HCT116 (cell line): ENCODE data around the gene TSPAN7. TPM values are rescaled to one million over a fixed set of nuclear protein-coding genes. Genes with fewer than 3 reads are reported as not detected.

Experiments used
- ATAC-seq: fragments of 200-7000 bp; cut with Tn5 transposase; 2 replicates; pipeline ENCODE4 v1.9.1; 2020; ENCODE audit warnings: mild to moderate bottlenecking, moderate library complexity
- BruUV-seq: library from RNA; stranded (reverse); fragments of 400-500 nt; replicated peaks from 2 replicates; lab custom pipeline; 2021; lab: Mats Ljungman, UMichigan
- CTCF ChIA-PET: fragments of 300-600 bp; sonication (Branson Sonifier 250); formaldehyde crosslinking; loops from one replicate; lab custom pipeline; 2021; ENCODE audit warnings: antibody characterized with exemption; lab: Charles Lee
- POLR2A ChIA-PET: fragments of 300-600, 350-600 bp; sonication (Branson Sonifier 250); formaldehyde crosslinking; loops from one replicate; lab custom pipeline; 2021; ENCODE audit warnings: antibody characterized with exemption; lab: Charles Lee
- RAD21 ChIA-PET, 2 experiments: fragments of 300-600 bp; sonication (Branson Sonifier 250); formaldehyde crosslinking; loops; one replicate each; lab custom pipeline; 2023; ENCODE audit warnings: low total read pairs in 2 of 2; ENCODE audit not compliant: uncharacterized antibody in 2 of 2, unreplicated experiment in 2 of 2, low non-redundant PET in 1 of 2; lab: Charles Lee
- DNase-seq: peaks from one replicate; pipeline ENCODE4 v3.0.0-alpha.2; 2010; ENCODE audit warnings: low read depth, low spot score
- H2AFZ ChIP-seq: fragments of 200-600 bp; shearing (Covaris generic), sonication (generic); 2 replicates; pipeline ENCODE4 v1.6.1; 2017; ENCODE audit warnings: low read depth, mixed run types, mixed read lengths, antibody characterized with exemption, low read length; ENCODE audit not compliant: poor library complexity, severe bottlenecking
- H3K27ac ChIP-seq: 2 replicates; pipeline ENCODE4 v1.5.1; 2012; ENCODE audit warnings: low read depth, low read length
- H3K27me3 ChIP-seq: fragments of 200-600 bp; sonication (generic); 2 replicates; pipeline ENCODE4 v1.6.1; 2016; ENCODE audit warnings: mixed run types, low read length, mixed read lengths; ENCODE audit not compliant: insufficient read depth
- H3K36me3 ChIP-seq, 2 experiments: fragments of 200-500 bp in 1 of 2; fragments of 200-600 bp in 1 of 2; sonication (Bioruptor generic) in 1 of 2; sonication (generic) in 1 of 2; 2 replicates each; pipeline versions ENCODE4 v1.5.1 to v1.6.1; 2014 to 2016; ENCODE audit warnings: low read length in 2 of 2, inconsistent platforms in 1 of 2, mixed read lengths in 1 of 2, mixed run types in 1 of 2; ENCODE audit not compliant: insufficient read depth in 2 of 2, control insufficient read depth in 1 of 2
- H3K4me1 ChIP-seq, 2 experiments: fragments of 200-600 bp in 1 of 2; sonication (generic) in 1 of 2; 2 replicates each; pipeline versions ENCODE4 v1.5.1 to v1.6.1; 2012 to 2017; ENCODE audit warnings: low read length in 2 of 2, inconsistent platforms in 1 of 2, mild to moderate bottlenecking in 1 of 2, mixed read lengths in 1 of 2, mixed run types in 1 of 2, moderate library complexity in 1 of 2; ENCODE audit not compliant: insufficient read depth in 2 of 2, control insufficient read depth in 1 of 2
- H3K4me2 ChIP-seq: fragments of 200-600 bp; sonication (generic); 2 replicates; pipeline ENCODE4 v1.6.1; 2017; ENCODE audit warnings: mixed run types, low read length, mixed read lengths
- H3K4me3 ChIP-seq, 2 experiments: fragments of 200-600 bp in 1 of 2; sonication (generic) in 1 of 2; replicated peaks in 1 of 2; 2 replicates each; pipeline ENCODE4 v1.5.1; 2011 to 2016; ENCODE audit warnings: low read length in 2 of 2, control low read depth in 1 of 2, low read depth in 1 of 2, mild to moderate bottlenecking in 1 of 2, mixed read lengths in 1 of 2, mixed run types in 1 of 2
- H3K79me2 ChIP-seq: fragments of 200-600 bp; sonication (generic); 2 replicates; pipeline ENCODE4 v1.6.1; 2017; ENCODE audit warnings: mild to moderate bottlenecking, mixed run types, low read length, moderate library complexity, mixed read lengths; ENCODE audit not compliant: insufficient read depth
- H3K9ac ChIP-seq: fragments of 200-600 bp; sonication (generic); 2 replicates; pipeline ENCODE4 v1.6.1; 2016; ENCODE audit warnings: low read length, mixed read lengths
- H3K9me2 ChIP-seq: fragments of 200-600 bp; sonication (generic), shearing (Covaris generic); 2 replicates; pipeline ENCODE4 v1.6.1; 2017; ENCODE audit warnings: mixed run types, mild to moderate bottlenecking, moderate library complexity; ENCODE audit not compliant: insufficient read depth
- H3K9me3 ChIP-seq, 2 experiments: fragments of 200-500 bp in 1 of 2; fragments of 200-600 bp in 1 of 2; sonication (Bioruptor generic) in 1 of 2; sonication (generic) in 1 of 2; 2 replicates each; pipeline ENCODE4 v1.6.1; 2014 to 2017; ENCODE audit warnings: low read length in 2 of 2, mixed read lengths in 2 of 2, inconsistent platforms in 1 of 2, low read depth in 1 of 2, mild to moderate bottlenecking in 1 of 2, mixed run types in 1 of 2, moderate library complexity in 1 of 2; ENCODE audit not compliant: control insufficient read depth in 1 of 2, insufficient read depth in 1 of 2
- H4K20me1 ChIP-seq: fragments of 200-600 bp; sonication (generic), shearing (Covaris generic); 2 replicates; pipeline ENCODE4 v1.6.1; 2017; ENCODE audit warnings: mixed run types, mild to moderate bottlenecking, moderate library complexity; ENCODE audit not compliant: insufficient read depth
- CBX3 ChIP-seq: IDR thresholded peaks from 2 replicates; pipeline ENCODE4 v1.6.1; 2012; ENCODE audit warnings: low read depth
- EGR1 ChIP-seq: IDR thresholded peaks from 2 replicates; pipeline ENCODE4 v1.6.1; 2012; ENCODE audit warnings: low read depth
- ELF1 ChIP-seq: IDR thresholded peaks from 2 replicates; pipeline ENCODE4 v1.6.1; 2012; ENCODE audit warnings: low read depth, borderline replicate concordance
- EZH2 ChIP-seq: fragments of 200-600 bp; sonication (generic); IDR thresholded peaks from 2 replicates; pipeline ENCODE4 v1.6.1; 2017; ENCODE audit warnings: antibody characterized with exemption, mixed run types
- EZH2phosphoT487 ChIP-seq: fragments of 200-600 bp; IDR thresholded peaks from 2 replicates; pipeline ENCODE4 v1.6.1; 2018; ENCODE audit warnings: antibody characterized with exemption, borderline replicate concordance
- FOSL1 ChIP-seq: IDR thresholded peaks from 2 replicates; pipeline ENCODE4 v1.6.1; 2012; ENCODE audit warnings: low read depth
- JUND ChIP-seq: IDR thresholded peaks from 2 replicates; pipeline ENCODE4 v1.6.1; 2012
- POLR2A ChIP-seq: IDR thresholded peaks from 2 replicates; pipeline ENCODE4 v1.7.0; 2011; ENCODE audit warnings: borderline replicate concordance; ENCODE audit not compliant: insufficient read depth, insufficient read length; ENCODE audit errors: extremely low read depth
- POLR2AphosphoS5 ChIP-seq: IDR thresholded peaks from 2 replicates; pipeline ENCODE4 v1.6.1; 2011; ENCODE audit warnings: mild to moderate bottlenecking, low read depth, low read length, moderate library complexity
- SIN3A ChIP-seq: IDR thresholded peaks from 2 replicates; pipeline ENCODE4 v1.6.1; 2012; ENCODE audit warnings: low read depth
- SP1 ChIP-seq: IDR thresholded peaks from 2 replicates; pipeline ENCODE4 v1.6.1; 2012; ENCODE audit warnings: low read depth
- SRF ChIP-seq: IDR thresholded peaks from 2 replicates; pipeline ENCODE4 v1.6.1; 2012; ENCODE audit warnings: low read depth
- YY1 ChIP-seq: IDR thresholded peaks from 2 replicates; pipeline ENCODE4 v1.6.1; 2011; ENCODE audit warnings: low read length, low read depth, moderate library complexity, mild to moderate bottlenecking; ENCODE audit not compliant: insufficient replicate concordance; ENCODE audit errors: extremely low read depth
- ZFX ChIP-seq: fragments of 450-650 bp; IDR thresholded peaks from 2 replicates; pipeline ENCODE4 v1.6.1; 2017
- ZNF274 ChIP-seq: fragments of 200-500 bp; sonication (Bioruptor generic); IDR thresholded peaks from 2 replicates; pipeline ENCODE4 v1.6.1; 2014; ENCODE audit warnings: mild to moderate bottlenecking, low read depth, low read length, inconsistent platforms
- intact Hi-C: fragments of 100-400 bp; cut with micrococcal nuclease; formaldehyde crosslinking; loops from 2 replicates; pipeline ENCODE4 v1.10.0; 2022
- total RNA-seq: library from RNA; stranded (reverse); gene quantifications from one replicate; pipeline ENCODE4 v1.2.1, GENCODE V29; 2021; ENCODE audit not compliant: unreplicated experiment
- TF ChIP-seq, protein P1 (sequence below): IDR thresholded peaks from 2 replicates; pipeline ENCODE4 v1.6.1; 2012; ENCODE audit warnings: low read depth
- TF ChIP-seq, protein P2 (sequence below), 3 experiments: fragments of 200-600 bp in 1 of 3; sonication (generic) in 1 of 3; IDR thresholded peaks in 2 of 3; conservative IDR thresholded peaks in 1 of 3; 2 replicates each; pipeline ENCODE4 v1.5.1; 2012 to 2017; ENCODE audit warnings: low read depth in 2 of 3, low read length in 2 of 3, antibody characterized with exemption in 1 of 3, borderline replicate concordance in 1 of 3, control low read depth in 1 of 3, mild to moderate bottlenecking in 1 of 3, mixed read lengths in 1 of 3, mixed run types in 1 of 3, moderate library complexity in 1 of 3; ENCODE audit not compliant: insufficient read depth in 1 of 3
- TF ChIP-seq, protein P3 (sequence below): IDR thresholded peaks from 2 replicates; pipeline ENCODE4 v1.6.1; 2012
- TF ChIP-seq, protein P4 (sequence below): IDR thresholded peaks from 2 replicates; pipeline ENCODE4 v1.6.1; 2012

TSPAN7 gene
- total RNA-seq, 1 experiment from 2014 or later, result 2.9 TPM

DNA sequence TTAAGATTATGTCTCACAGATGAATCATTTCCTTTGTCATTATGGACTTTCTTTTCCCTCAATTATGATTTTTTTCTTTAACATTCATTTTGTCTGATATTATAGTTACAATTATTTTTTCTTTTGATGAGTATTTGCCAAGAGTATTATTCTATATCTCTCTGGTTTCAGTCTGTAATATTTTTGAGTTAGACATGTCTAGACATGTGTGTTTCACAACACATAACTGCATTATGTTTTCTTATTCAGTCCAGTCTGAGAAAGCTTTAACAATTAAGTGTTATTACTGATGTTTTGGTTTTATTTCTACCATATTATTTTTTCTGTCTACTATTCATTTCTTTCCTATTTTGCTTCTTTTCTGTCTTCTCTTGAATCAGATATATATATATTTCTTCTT lies 131.6 kb downstream of the TSPAN7 start:
- H3K4me2 ChIP-seq, result no peak overlapping the region
- H3K27ac ChIP-seq, result no peak overlapping the region
- no peaks in the 10 kb centered on the region for H3K36me3 ChIP-seq
- intact Hi-C loops, result no loop called here
- no TSS peak for BruUV-seq
- no peaks in the 10 kb centered on the region for H4K20me1 ChIP-seq
- POLR2A ChIA-PET, result no interaction called here
- DNase-seq, result no peak
- no peaks in the 10 kb centered on the region for H3K4me1 ChIP-seq
- H3K27me3 ChIP-seq, result no peaks in the 10 kb centered on the region
- no peaks in the 10 kb centered on the region for H3K9me2 ChIP-seq
- no peak overlapping the region for H3K9ac ChIP-seq
- no peak overlapping the region for H3K4me3 ChIP-seq
- H2AFZ ChIP-seq, result no peak overlapping the region
- H3K9me3 ChIP-seq, result no peaks in the 10 kb centered on the region
- TF ChIP-seq JUND (no peak), YY1 (no peak), ELF1 (no peak), POLR2A (no peak), SP1 (no peak), CBX3 (no peak), SIN3A (no peak), POLR2AphosphoS5 (no peak), EZH2phosphoT487 (no peak), SRF (no peak), ZFX (no peak), FOSL1 (no peak), EGR1 (no peak), ZNF274 (no peak), EZH2 (no peak)
- TF ChIP-seq, protein P1, sequence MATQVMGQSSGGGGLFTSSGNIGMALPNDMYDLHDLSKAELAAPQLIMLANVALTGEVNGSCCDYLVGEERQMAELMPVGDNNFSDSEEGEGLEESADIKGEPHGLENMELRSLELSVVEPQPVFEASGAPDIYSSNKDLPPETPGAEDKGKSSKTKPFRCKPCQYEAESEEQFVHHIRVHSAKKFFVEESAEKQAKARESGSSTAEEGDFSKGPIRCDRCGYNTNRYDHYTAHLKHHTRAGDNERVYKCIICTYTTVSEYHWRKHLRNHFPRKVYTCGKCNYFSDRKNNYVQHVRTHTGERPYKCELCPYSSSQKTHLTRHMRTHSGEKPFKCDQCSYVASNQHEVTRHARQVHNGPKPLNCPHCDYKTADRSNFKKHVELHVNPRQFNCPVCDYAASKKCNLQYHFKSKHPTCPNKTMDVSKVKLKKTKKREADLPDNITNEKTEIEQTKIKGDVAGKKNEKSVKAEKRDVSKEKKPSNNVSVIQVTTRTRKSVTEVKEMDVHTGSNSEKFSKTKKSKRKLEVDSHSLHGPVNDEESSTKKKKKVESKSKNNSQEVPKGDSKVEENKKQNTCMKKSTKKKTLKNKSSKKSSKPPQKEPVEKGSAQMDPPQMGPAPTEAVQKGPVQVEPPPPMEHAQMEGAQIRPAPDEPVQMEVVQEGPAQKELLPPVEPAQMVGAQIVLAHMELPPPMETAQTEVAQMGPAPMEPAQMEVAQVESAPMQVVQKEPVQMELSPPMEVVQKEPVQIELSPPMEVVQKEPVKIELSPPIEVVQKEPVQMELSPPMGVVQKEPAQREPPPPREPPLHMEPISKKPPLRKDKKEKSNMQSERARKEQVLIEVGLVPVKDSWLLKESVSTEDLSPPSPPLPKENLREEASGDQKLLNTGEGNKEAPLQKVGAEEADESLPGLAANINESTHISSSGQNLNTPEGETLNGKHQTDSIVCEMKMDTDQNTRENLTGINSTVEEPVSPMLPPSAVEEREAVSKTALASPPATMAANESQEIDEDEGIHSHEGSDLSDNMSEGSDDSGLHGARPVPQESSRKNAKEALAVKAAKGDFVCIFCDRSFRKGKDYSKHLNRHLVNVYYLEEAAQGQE, result no peak
- TF ChIP-seq, protein P2, sequence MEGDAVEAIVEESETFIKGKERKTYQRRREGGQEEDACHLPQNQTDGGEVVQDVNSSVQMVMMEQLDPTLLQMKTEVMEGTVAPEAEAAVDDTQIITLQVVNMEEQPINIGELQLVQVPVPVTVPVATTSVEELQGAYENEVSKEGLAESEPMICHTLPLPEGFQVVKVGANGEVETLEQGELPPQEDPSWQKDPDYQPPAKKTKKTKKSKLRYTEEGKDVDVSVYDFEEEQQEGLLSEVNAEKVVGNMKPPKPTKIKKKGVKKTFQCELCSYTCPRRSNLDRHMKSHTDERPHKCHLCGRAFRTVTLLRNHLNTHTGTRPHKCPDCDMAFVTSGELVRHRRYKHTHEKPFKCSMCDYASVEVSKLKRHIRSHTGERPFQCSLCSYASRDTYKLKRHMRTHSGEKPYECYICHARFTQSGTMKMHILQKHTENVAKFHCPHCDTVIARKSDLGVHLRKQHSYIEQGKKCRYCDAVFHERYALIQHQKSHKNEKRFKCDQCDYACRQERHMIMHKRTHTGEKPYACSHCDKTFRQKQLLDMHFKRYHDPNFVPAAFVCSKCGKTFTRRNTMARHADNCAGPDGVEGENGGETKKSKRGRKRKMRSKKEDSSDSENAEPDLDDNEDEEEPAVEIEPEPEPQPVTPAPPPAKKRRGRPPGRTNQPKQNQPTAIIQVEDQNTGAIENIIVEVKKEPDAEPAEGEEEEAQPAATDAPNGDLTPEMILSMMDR (IDR thresholded peaks at IDR 0.05 in 2 of 3, conservative IDR thresholded peaks at IDR 0.05 in 1 of 3; ENCODE audit: borderline replicate concordance in 1 of 3, insufficient read depth in 1 of 3, low read depth in 2 of 3, low read length in 2 of 3), result no peak
- TF ChIP-seq, protein P3, sequence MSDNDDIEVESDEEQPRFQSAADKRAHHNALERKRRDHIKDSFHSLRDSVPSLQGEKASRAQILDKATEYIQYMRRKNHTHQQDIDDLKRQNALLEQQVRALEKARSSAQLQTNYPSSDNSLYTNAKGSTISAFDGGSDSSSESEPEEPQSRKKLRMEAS, result no peak
- TF ChIP-seq, protein P4, sequence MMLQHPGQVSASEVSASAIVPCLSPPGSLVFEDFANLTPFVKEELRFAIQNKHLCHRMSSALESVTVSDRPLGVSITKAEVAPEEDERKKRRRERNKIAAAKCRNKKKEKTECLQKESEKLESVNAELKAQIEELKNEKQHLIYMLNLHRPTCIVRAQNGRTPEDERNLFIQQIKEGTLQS, result no peak
- TF ChIP-seq, all 23 proteins: peak for 0
- ChIA-PET CTCF (no interaction called here), RAD21 (no interaction called here)
- no peaks in the 10 kb centered on the region for H3K79me2 ChIP-seq
- ATAC-seq, result no peak
